ENCODE data around the gene CDC42EP2. TPM values are rescaled to one million over a fixed set of nuclear protein-coding genes. Genes with fewer than 3 reads are reported as not detected.

CDC42EP2 gene
- polyA plus RNA-seq (2011; rRNA removed) (3.0 and 3.7 TPM in 2 replicates), polyA plus RNA-seq (2017; fragmentation: RNase III; extraction: RNeasy Plus Mini Kit Qiagen cat#74134 plus additional on column Dnase treatment) (8.0 to 10.1 TPM (median 8.5 TPM) in 3 replicates), polyA minus RNA-seq (2011; rRNA and poly(A)+ RNA removed) (6.1 and 10.5 TPM in 2 replicates)
- 5.1 and 5.7 TPM in 2 replicates for polyA plus RNA-seq (2012; cell fraction: cytosol; rRNA removed)
- polyA plus RNA-seq (2012; cell fraction: nucleus; rRNA removed): 8.7 and 14.7 TPM in 2 replicates

GRCh38 chr11:65314501-65315203, at the start of gene CDC42EP2:
TSS of gene CDC42EP2 (plus strand) at chr11:65314866. CDS start at chr11:65320899, 6,033 bp downstream.
- 1% methylated on average over 19 of the region's 74 CpGs for WGBS (ENCODE audit: missing lambda C conversion rate)
- POLR2A ChIA-PET: interaction anchor here (0.8 to 3.8 kb wide), 8 partner anchors 11 to 53 kb away, joined by 3 to 62 read pairs (median 9); partner anchors contain the start of genes DPF2 and POLA2
- DNase-seq (ENCODE audit: low read depth in 1 of 2, low spot score in 1 of 2): peak; percentile 77 to 84
- Histone ChIP-seq H3K27ac (peak within 1 kb of the TSS; percentile 91), H3K4me3 (peak within 1 kb of the TSS; percentile 99), H3K4me2 (peak within 1 kb of the TSS; percentile 97), H3K4me1 (peaks cover 55% of the 10 kb centered on the region), H3K9me3 (no peaks in the 10 kb centered on the region)
- no peak for TF ChIP-seq TP53 (CRISPR knock-in tag; IDR thresholded peaks at IDR 0.05)
- no peak for TF ChIP-seq CBX2 (IDR thresholded peaks at IDR 0.05; ENCODE audit: borderline replicate concordance, low read depth)
- no peak for TF ChIP-seq NPAS2 (CRISPR knock-in tag; IDR thresholded peaks at IDR 0.05; ENCODE audit: borderline replicate concordance)
- peak in 1 of 2 experiments; percentile 44; a peak in 2 of 5 replicates for TF ChIP-seq JUN (IDR thresholded peaks at IDR 0.05)
- peak; percentile 25; the same call in 1 of the 2 replicates for TF ChIP-seq MAX (IDR thresholded peaks at IDR 0.05)
- TF ChIP-seq TFCP2L1 (CRISPR knock-in tag; IDR thresholded peaks at IDR 0.05): no peak
- TF ChIP-seq RFX5 (IDR thresholded peaks at IDR 0.05): no peak
- TF ChIP-seq ZNF302 (CRISPR knock-in tag; IDR thresholded peaks at IDR 0.05): no peak
- TF ChIP-seq PHF8 (IDR thresholded peaks at IDR 0.05; ENCODE audit: borderline replicate concordance, low read depth): peak; percentile 56; the same call in 1 of the 2 replicates
- no peak for TF ChIP-seq CHD4 (IDR thresholded peaks at IDR 0.05; ENCODE audit: borderline replicate concordance)
- TF ChIP-seq NFE2L2 (conservative IDR thresholded peaks at IDR 0.05; ENCODE audit: low read length): no peak
- no peak for TF ChIP-seq RCOR1 (IDR thresholded peaks at IDR 0.05; ENCODE audit: low read depth, low read length)
- no peak for TF ChIP-seq HOXA7 (CRISPR knock-in tag; IDR thresholded peaks at IDR 0.05)
- TF ChIP-seq ELK1 (IDR thresholded peaks at IDR 0.05; ENCODE audit: low read depth, low read length): no peak
- no peak for TF ChIP-seq ESRRA (IDR thresholded peaks at IDR 0.05; ENCODE audit: borderline replicate concordance, low read length)
- no peak for TF ChIP-seq BHLHE40 (IDR thresholded peaks at IDR 0.05; ENCODE audit: low read depth, low read length)
- TF ChIP-seq RNF2 (IDR thresholded peaks at IDR 0.05; ENCODE audit: borderline replicate concordance, low read depth): no peak
- TF ChIP-seq E2F6 (IDR thresholded peaks at IDR 0.05; ENCODE audit: borderline replicate concordance, low read depth): no peak
- 0 out of 3 replicates have a peak, but pooled peaks have one; percentile 25 for TF ChIP-seq BCL3 (IDR thresholded peaks at IDR 0.05)
- no peak; the same call in 2 of the 3 replicates for TF ChIP-seq SMC3 (IDR thresholded peaks at IDR 0.05)
- peak; percentile 55 for TF ChIP-seq REST (IDR thresholded peaks at IDR 0.05)
- TF ChIP-seq RAD21 (conservative IDR thresholded peaks at IDR 0.05 in 1 of 2, IDR thresholded peaks at IDR 0.05 in 1 of 2): no peak
- no peak for TF ChIP-seq RARB (CRISPR knock-in tag; IDR thresholded peaks at IDR 0.05)
- TF ChIP-seq MAFK (IDR thresholded peaks at IDR 0.05; ENCODE audit: partially characterized antibody): no peak
- no peak for TF ChIP-seq SREBF2 (IDR thresholded peaks at IDR 0.05)
- TF ChIP-seq POLR2AphosphoS2 (conservative IDR thresholded peaks at IDR 0.05; ENCODE audit: low read length): no peak
- no peak for TF ChIP-seq EHMT2 (IDR thresholded peaks at IDR 0.05; ENCODE audit: low read depth)
- TF ChIP-seq POLR2A (IDR thresholded peaks at IDR 0.05; ENCODE audit: low read length): peak; percentile 70
- no peak for TF ChIP-seq MYC (IDR thresholded peaks at IDR 0.05; ENCODE audit: borderline replicate concordance, low read length)
- TF ChIP-seq HES2 (IDR thresholded peaks at IDR 0.05): no peak
- TF ChIP-seq ZSCAN20 (CRISPR knock-in tag; IDR thresholded peaks at IDR 0.05): no peak
- TF ChIP-seq HOXB13 (CRISPR knock-in tag; IDR thresholded peaks at IDR 0.05; ENCODE audit: low read depth): no peak
- CTCF ChIA-PET: interaction anchor here (0.7 to 78.3 kb wide), 30 partner anchors 1 to 461 kb away, joined by 3 to 3090 read pairs (median 4); partner anchors contain the start of genes CAPN1, CDC42EP2, DPF2 and POLA2
- ATAC-seq: peak; percentile 73 to 88
- FAIRE-seq: no peak

All from A549 (cell line).